H4 (cell line): ENCODE results near the gene HMCN2. TPM values are rescaled to one million over a fixed set of nuclear protein-coding genes. Genes with fewer than 3 reads are reported as not detected.
"Not testable (repeated sequence)": the region's sequence is repeated elsewhere in the genome, so short reads cannot be mapped to it uniquely, and the experiment has no call there.

ENCODE experiments used
- DNase-seq: peaks from one replicate; pipeline ENCODE4 v3.0.0-alpha.2; 2015; ENCODE audit warnings: low spot score
- total RNA-seq: library from RNA; depleted of rRNA; stranded (reverse); fragments of >200 nt; shearing (Covaris generic); gene quantifications from 2 replicates; pipeline ENCODE4 v1.2.3, GENCODE V29; 2014

The HMCN2 gene
- total RNA-seq, 1 experiment from 2014 or later, result 0.10 TPM

- DNase-seq, result no peak
These were observed 122.3 kb downstream of the HMCN2 start for GRCh38 chr9:130387905-130388304.

- DNase-seq, result no peak
These were observed 124.8 kb downstream of the HMCN2 start for GRCh38 chr9:130390390-130390789.

- DNase-seq, result no peak
These were observed 125.4 kb downstream of the HMCN2 start for GRCh38 chr9:130390986-130391385.

GRCh38 chr9:130391866-130392265 lies 126.3 kb downstream of the HMCN2 start:
- DNase-seq, result no peak

- DNase-seq, result no peak
These were observed 128.1 kb downstream of the HMCN2 start for GRCh38 chr9:130393681-130394071.

- no peak for DNase-seq
These were observed 128.8 kb downstream of the HMCN2 start for GRCh38 chr9:130394320-130394719.

GRCh38 chr9:130394814-130395470 lies 129.4 kb downstream of the HMCN2 start:
- DNase-seq, result no peak

- no peak for DNase-seq
These were observed 130.4 kb downstream of the HMCN2 start for GRCh38 chr9:130395810-130396435.

GRCh38 chr9:130396581-130396980 lies 131.0 kb downstream of the HMCN2 start:
- DNase-seq, result no peak

- no peak for DNase-seq
These were observed 133.1 kb downstream of the HMCN2 start for GRCh38 chr9:130398487-130399240.

GRCh38 chr9:130399768-130400167 lies 134.2 kb downstream of the HMCN2 start:
- no peak for DNase-seq

- no peak for DNase-seq
These were observed 135.3 kb downstream of the HMCN2 start for GRCh38 chr9:130400870-130401269.

GRCh38 chr9:130401742-130402141 lies 136.2 kb downstream of the HMCN2 start:
- DNase-seq, result not testable (repeated sequence)

GRCh38 chr9:130402243-130402642 lies 136.7 kb downstream of the HMCN2 start:
- DNase-seq, result no peak

GRCh38 chr9:130402645-130403440 lies 137.3 kb downstream of the HMCN2 start:
- DNase-seq, result no peak

- no peak for DNase-seq
These were observed 140.2 kb downstream of the HMCN2 start for GRCh38 chr9:130405657-130406257.

- no peak for DNase-seq
These were observed 140.8 kb downstream of the HMCN2 start for GRCh38 chr9:130406278-130406895.

GRCh38 chr9:130407916-130408663 lies 142.5 kb downstream of the HMCN2 start:
- no peak for DNase-seq

- no peak for DNase-seq
These were observed 143.1 kb downstream of the HMCN2 start for GRCh38 chr9:130408669-130409068.

- DNase-seq, result no peak
These were observed 143.7 kb downstream of the HMCN2 start for GRCh38 chr9:130409246-130409645.
